IMR-90 (cell line): ENCODE results near the gene HOXD3. TPM values are rescaled to one million over a fixed set of nuclear protein-coding genes. Genes with fewer than 3 reads are reported as not detected.

Experiments
- ATAC-seq: fragments of 200-7000 bp; cut with Tn5 transposase; 2 replicates; pipeline ENCODE4 v1.9.1; 2020; ENCODE audit warnings: low read depth, mild to moderate bottlenecking, moderate library complexity
- BruUV-seq: library from RNA; stranded (reverse); fragments of 400-500 nt; replicated peaks from 2 replicates; lab custom pipeline; 2021; lab: Mats Ljungman, UMichigan
- CTCF ChIA-PET: fragments of 300-600 bp; formaldehyde crosslinking; extraction: SDS; loops from one replicate; lab custom pipeline; 2021; ENCODE audit warnings: antibody characterized with exemption; lab: Yijun Ruan, JAX
- POLR2A ChIA-PET: fragments of 300-600 bp; sonication (Branson Sonifier 250); formaldehyde crosslinking; loops from one replicate; lab custom pipeline; 2022; ENCODE audit warnings: antibody characterized with exemption; ENCODE audit not compliant: unreplicated experiment; lab: Charles Lee
- DNase-seq: peaks from one replicate; pipeline ENCODE4 v3.0.0; 2013
- H2AFZ ChIP-seq: replicated peaks from 2 replicates; pipeline ENCODE3; 2013; ENCODE audit warnings: low read length, mild to moderate bottlenecking; ENCODE audit not compliant: poor library complexity
- H2AK5ac ChIP-seq: 2 replicates; pipeline ENCODE4 v1.6.1; 2013; ENCODE audit warnings: low read depth, low read length, inconsistent platforms
- H2AK9ac ChIP-seq: replicated peaks from 2 replicates; pipeline ENCODE3; 2013; ENCODE audit warnings: mild to moderate bottlenecking, low read depth, low read length, moderate library complexity; ENCODE audit not compliant: poor library complexity
- H2BK120ac ChIP-seq: 2 replicates; pipeline ENCODE4 v1.6.1; 2013; ENCODE audit warnings: low read depth, low read length, inconsistent platforms
- H2BK15ac ChIP-seq: 3 replicates; pipeline ENCODE4 v1.6.1; 2013; ENCODE audit warnings: low read depth, low read length, inconsistent platforms
- H2BK20ac ChIP-seq: 2 replicates; pipeline ENCODE4 v1.6.1; 2013; ENCODE audit warnings: low read depth, mild to moderate bottlenecking, inconsistent platforms, low read length, moderate library complexity
- H2BK5ac ChIP-seq: 2 replicates; pipeline ENCODE4 v1.6.1; 2013; ENCODE audit warnings: mild to moderate bottlenecking, low read depth, low read length, inconsistent platforms; ENCODE audit not compliant: poor library complexity, severe bottlenecking
- H3K14ac ChIP-seq: replicated peaks from 2 replicates; pipeline ENCODE4 v1.6.1; 2013; ENCODE audit warnings: low read depth, low read length, inconsistent platforms
- H3K18ac ChIP-seq: 2 replicates; pipeline ENCODE4 v1.6.1; 2013; ENCODE audit warnings: low read depth, low read length, control low read depth
- H3K23ac ChIP-seq: 2 replicates; pipeline ENCODE4 v1.6.1; 2013; ENCODE audit warnings: low read depth, low read length, inconsistent platforms
- H3K27ac ChIP-seq: 2 replicates; pipeline ENCODE4 v1.5.1; 2013; ENCODE audit warnings: mild to moderate bottlenecking, control low read depth, low read length; ENCODE audit not compliant: insufficient read depth
- H3K27me3 ChIP-seq: 2 replicates; pipeline ENCODE4 v1.6.1; 2013; ENCODE audit warnings: low read length; ENCODE audit not compliant: control insufficient read depth, insufficient read depth
- H3K36me3 ChIP-seq: 2 replicates; pipeline ENCODE4 v1.6.1; 2013; ENCODE audit warnings: low read length, mixed read lengths; ENCODE audit not compliant: control insufficient read depth, insufficient read depth
- H3K4ac ChIP-seq: 2 replicates; pipeline ENCODE4 v1.6.1; 2013; ENCODE audit warnings: low read depth, low read length, inconsistent platforms
- H3K4me1 ChIP-seq: 2 replicates; pipeline ENCODE4 v1.6.1; 2013; ENCODE audit warnings: low read length, mixed read lengths; ENCODE audit not compliant: control insufficient read depth, insufficient read depth
- H3K4me2 ChIP-seq: 2 replicates; pipeline ENCODE4 v1.6.1; 2013; ENCODE audit warnings: low read depth, mild to moderate bottlenecking, control low read depth, low read length, moderate library complexity
- H3K4me3 ChIP-seq: 2 replicates; pipeline ENCODE4 v1.5.1; 2013; ENCODE audit warnings: low read depth, mild to moderate bottlenecking, control low read depth, low read length, moderate library complexity; ENCODE audit not compliant: insufficient read depth
- H3K56ac ChIP-seq: 2 replicates; pipeline ENCODE4 v1.6.1; 2013; ENCODE audit warnings: low read length, inconsistent platforms; ENCODE audit not compliant: insufficient read depth; ENCODE audit errors: extremely low read depth
- H3K79me1 ChIP-seq, 2 experiments: 2 replicates each; pipeline ENCODE4 v1.6.1; 2013; ENCODE audit warnings: low read length in 2 of 2, inconsistent platforms in 1 of 2, low read depth in 1 of 2
- H3K9ac ChIP-seq: 2 replicates; pipeline ENCODE4 v1.6.1; 2013; ENCODE audit warnings: low read depth, low read length, control low read depth
- H3K9me1 ChIP-seq: 2 replicates; pipeline ENCODE4 v1.6.1; 2013; ENCODE audit warnings: low read length, inconsistent platforms; ENCODE audit not compliant: insufficient read depth
- H3K9me3 ChIP-seq: 2 replicates; pipeline ENCODE4 v1.6.1; 2013; ENCODE audit warnings: low read length; ENCODE audit not compliant: control insufficient read depth, insufficient read depth
- H4K20me1 ChIP-seq: 2 replicates; pipeline ENCODE4 v1.6.1; 2013; ENCODE audit warnings: low read length, inconsistent platforms; ENCODE audit not compliant: insufficient read depth
- H4K5ac ChIP-seq: 2 replicates; pipeline ENCODE4 v1.6.1; 2013; ENCODE audit warnings: mild to moderate bottlenecking, low read depth, low read length, control low read depth
- H4K8ac ChIP-seq, 2 experiments: 2 replicates each; pipeline ENCODE4 v1.6.1; 2013; ENCODE audit warnings: low read depth in 2 of 2, low read length in 2 of 2, control low read depth in 1 of 2, inconsistent platforms in 1 of 2
- H4K91ac ChIP-seq: 2 replicates; pipeline ENCODE4 v1.6.1; 2013; ENCODE audit warnings: low read depth, low read length, inconsistent platforms; ENCODE audit not compliant: insufficient read depth
- CEBPB ChIP-seq: IDR thresholded peaks from 2 replicates; pipeline ENCODE4 v1.6.1; 2012; ENCODE audit warnings: low read depth, low read length, improper control_type of control experiment
- FOS ChIP-seq: fragments of 150-350 bp; IDR thresholded peaks from 2 replicates; pipeline ENCODE4 v1.6.1; 2016; ENCODE audit warnings: low read depth, low read length
- RCOR1 ChIP-seq: IDR thresholded peaks from 2 replicates; pipeline ENCODE4 v1.6.1; 2012; ENCODE audit warnings: mild to moderate bottlenecking, low read length, improper control_type of control experiment; ENCODE audit not compliant: insufficient replicate concordance
- RFX5 ChIP-seq: IDR thresholded peaks from 2 replicates; pipeline ENCODE4 v1.8.0; 2012; ENCODE audit warnings: low read depth, mild to moderate bottlenecking, low read length, moderate library complexity
- WGBS, 2 experiments: methylation state at CpG; one replicate each; pipeline versions ENCODE4 v1.1.5 to v1.1.7; 2013; ENCODE audit warnings: missing lambda C conversion rate in 2 of 2; ENCODE audit not compliant: insufficient read length in 1 of 2; ENCODE audit errors: extremely low coverage in 2 of 2; 5-methylcytosine and 5-hydroxymethylcytosine counted together
- dilution Hi-C: fragments of 300-500 bp; cut with HindIII; formaldehyde crosslinking; loops from one replicate; pipeline ENCODE4 v1.14.3; 2018; ENCODE audit warnings: low sequenced_read_pairs; ENCODE audit not compliant: unreplicated experiment
- in situ Hi-C: fragments of 300-500 bp; cut with MboI; formaldehyde crosslinking; loops from 3 replicates; pipeline ENCODE4 v1.14.3; 2019; ENCODE audit warnings: low sequenced_read_pairs, inconsistent platforms, mixed read lengths
- intact Hi-C: fragments of 100-400 bp; cut with micrococcal nuclease; formaldehyde crosslinking; loops from 2 replicates; pipeline ENCODE4 v1.10.0; 2022
- polyA plus RNA-seq, 3 experiments: library from polyadenylated mRNA; depleted of rRNA; stranded (reverse); fragments of >200 nt; gene quantifications; 2 replicates each; pipeline ENCODE4 v1.2.3, GENCODE V29; 2012; ENCODE audit warnings: low replicate concordance in 1 of 3
- total RNA-seq: library from RNA; depleted of rRNA; stranded (reverse); fragments of >200 nt; gene quantifications from 2 replicates; pipeline ENCODE4 v1.2.3, GENCODE V29; 2012

HOXD3 gene
- total and polyA plus RNA-seq, 2 of the 4 experiments (the other 2 are of a cell fraction) = not detected

- CTCF ChIA-PET = no interaction called here
- intact Hi-C loops = no loop called here
These were observed 24.4 kb downstream of the HOXD3 start for GRCh38 chr2:176181551-176181950.

More at GRCh38 chr2:176181551-176181950, 24.4 kb downstream of the HOXD3 start:
- in situ Hi-C loops (no loop called here), dilution Hi-C loops (no loop called here)
- no peak overlapping the region for H2AK9ac ChIP-seq
- H3K9me1 ChIP-seq = no peaks in the 10 kb centered on the region
- no peaks in the 10 kb centered on the region; the same call in 1 of the 2 replicates for H3K9me3 ChIP-seq
- H4K5ac ChIP-seq = no peak overlapping the region
- no peak overlapping the region for H2BK5ac ChIP-seq
- no peak overlapping the region for H3K9ac ChIP-seq
- POLR2A ChIA-PET = no interaction called here
- H3K4me1 ChIP-seq = no peaks in the 10 kb centered on the region
- DNase-seq = no peak
- no peak overlapping the region for H3K14ac ChIP-seq
- H3K56ac ChIP-seq = no peak overlapping the region
- H3K4me2 ChIP-seq = no peak overlapping the region
- no peak overlapping the region for H2BK20ac ChIP-seq
- no peak overlapping the region for H3K4me3 ChIP-seq
- no peak overlapping the region for H3K27ac ChIP-seq
- no peak overlapping the region for H2BK120ac ChIP-seq
- no CpG with 5 or more reads among the region's 3 CpGs for WGBS, 2 experiments
- BruUV-seq = no TSS peak
- no peak overlapping the region for H4K91ac ChIP-seq
- H2BK15ac ChIP-seq = no peak overlapping the region
- H3K36me3 ChIP-seq = no peaks in the 10 kb centered on the region
- no peak for TF ChIP-seq RCOR1
- no peak for TF ChIP-seq RFX5
- no peak for TF ChIP-seq FOS
- TF ChIP-seq CEBPB = no peak
- peaks cover 49% of the 10 kb centered on the region for H3K27me3 ChIP-seq
- H3K4ac ChIP-seq = no peak overlapping the region
- no peak overlapping the region for H3K23ac ChIP-seq
- H2AK5ac ChIP-seq = no peak overlapping the region
- H4K20me1 ChIP-seq = no peaks in the 10 kb centered on the region
- H3K18ac ChIP-seq = no peak overlapping the region
- no peak overlapping the region for H4K8ac ChIP-seq
- H3K79me1 ChIP-seq = no peaks in the 10 kb centered on the region
- no peak overlapping the region for H2AFZ ChIP-seq
- ATAC-seq = no peak
